ENCODE results near the gene CDC42BPG.
A peak's percentile ranks its signal among the peaks of the same experiment; 100 is the strongest.

Gene CDC42BPG

DNA sequence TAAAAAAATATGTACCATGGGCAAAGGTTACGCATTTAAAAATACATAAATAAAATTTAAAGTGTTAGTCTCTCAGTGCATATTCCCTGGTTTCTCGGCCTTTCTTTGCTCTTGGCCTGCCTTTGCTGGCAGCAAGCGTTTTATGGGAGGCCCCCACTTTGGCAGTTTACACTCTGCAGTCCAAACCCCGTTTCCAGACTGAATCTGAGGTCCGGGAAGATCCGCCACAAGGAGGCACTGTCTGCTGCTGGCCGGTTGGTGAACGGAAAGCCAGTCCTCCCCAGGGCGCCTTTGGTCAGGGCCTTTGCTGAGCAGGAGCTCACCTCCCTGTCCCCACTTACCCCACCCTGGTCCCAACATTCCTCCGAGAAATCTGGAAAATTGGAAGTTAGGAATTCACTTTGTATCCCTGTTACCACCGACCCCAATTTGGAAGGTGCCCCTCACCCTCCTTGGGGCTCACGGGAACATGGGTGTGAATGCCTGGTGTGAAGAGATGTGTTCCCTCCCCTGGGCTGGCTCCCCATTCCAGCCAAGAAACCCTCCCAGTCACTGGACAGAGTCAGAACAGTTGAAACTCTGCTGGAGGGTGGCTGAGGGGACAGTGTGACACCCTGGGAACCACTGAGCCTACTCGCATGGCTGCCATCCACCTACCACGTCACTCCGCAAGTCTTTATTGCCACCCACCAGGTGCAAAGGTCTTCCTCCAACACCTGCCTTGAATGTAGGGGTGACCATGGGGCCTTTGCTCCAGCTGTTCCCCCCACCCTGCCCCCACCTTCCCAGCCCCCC is 56.7 kb downstream of the CDC42BPG start:
- DNase-seq, result no peak

DNA sequence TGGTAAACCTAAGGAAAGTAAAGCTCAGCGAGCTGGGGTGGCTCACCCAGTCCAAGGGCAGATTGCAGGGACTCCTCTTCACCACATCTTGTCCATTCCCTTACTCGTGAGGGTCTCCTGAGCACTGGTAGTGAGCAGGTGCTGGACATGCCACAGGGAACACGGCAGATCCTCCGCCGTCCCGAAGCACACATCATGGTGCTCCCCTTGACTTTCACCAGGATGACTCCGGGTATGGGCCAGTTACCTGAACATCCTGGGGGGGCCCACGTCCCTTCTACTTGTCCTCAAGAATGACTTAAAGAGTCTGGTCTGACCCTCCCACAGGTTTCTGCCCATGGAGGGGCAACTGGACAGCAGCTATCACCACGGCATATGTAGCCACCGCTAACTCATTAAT is 58.1 kb downstream of the CDC42BPG start:
- DNase-seq, result no peak

DNA sequence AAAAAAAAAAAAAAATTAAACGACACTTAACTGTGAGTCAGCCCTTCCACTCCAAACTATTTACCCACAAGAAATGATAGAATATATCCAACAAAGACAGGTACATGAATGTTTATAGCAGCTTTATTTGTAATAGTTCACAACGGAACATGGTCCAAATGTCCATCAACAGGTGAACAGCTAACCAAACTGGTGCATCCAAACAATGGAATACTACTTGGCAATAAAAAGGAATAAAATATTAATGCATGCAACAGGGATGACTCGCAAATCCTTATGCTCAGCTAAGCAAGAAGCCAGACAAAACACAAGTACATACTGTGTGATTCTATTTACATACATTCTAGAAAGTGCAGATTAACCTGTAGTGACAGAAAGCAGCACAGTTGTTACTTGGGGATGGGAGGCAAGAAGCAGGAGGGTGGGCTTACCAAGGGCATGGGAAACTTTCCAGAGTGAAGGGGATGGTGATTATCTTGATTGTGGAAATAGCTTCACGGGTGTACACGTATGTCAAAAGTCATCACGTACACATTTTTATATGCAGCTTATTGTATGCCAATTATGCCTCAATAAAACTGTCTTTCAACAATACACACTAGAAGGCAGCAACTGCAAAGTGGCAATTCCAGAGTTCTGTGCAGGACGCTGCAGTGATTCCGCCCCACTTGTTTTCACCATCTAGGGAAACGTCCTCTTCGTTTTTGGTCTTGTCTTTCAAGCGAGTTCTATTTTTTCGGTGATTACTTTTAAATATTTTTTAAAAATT is 59.5 kb downstream of the CDC42BPG start:
- DNase-seq, result no peak

DNA sequence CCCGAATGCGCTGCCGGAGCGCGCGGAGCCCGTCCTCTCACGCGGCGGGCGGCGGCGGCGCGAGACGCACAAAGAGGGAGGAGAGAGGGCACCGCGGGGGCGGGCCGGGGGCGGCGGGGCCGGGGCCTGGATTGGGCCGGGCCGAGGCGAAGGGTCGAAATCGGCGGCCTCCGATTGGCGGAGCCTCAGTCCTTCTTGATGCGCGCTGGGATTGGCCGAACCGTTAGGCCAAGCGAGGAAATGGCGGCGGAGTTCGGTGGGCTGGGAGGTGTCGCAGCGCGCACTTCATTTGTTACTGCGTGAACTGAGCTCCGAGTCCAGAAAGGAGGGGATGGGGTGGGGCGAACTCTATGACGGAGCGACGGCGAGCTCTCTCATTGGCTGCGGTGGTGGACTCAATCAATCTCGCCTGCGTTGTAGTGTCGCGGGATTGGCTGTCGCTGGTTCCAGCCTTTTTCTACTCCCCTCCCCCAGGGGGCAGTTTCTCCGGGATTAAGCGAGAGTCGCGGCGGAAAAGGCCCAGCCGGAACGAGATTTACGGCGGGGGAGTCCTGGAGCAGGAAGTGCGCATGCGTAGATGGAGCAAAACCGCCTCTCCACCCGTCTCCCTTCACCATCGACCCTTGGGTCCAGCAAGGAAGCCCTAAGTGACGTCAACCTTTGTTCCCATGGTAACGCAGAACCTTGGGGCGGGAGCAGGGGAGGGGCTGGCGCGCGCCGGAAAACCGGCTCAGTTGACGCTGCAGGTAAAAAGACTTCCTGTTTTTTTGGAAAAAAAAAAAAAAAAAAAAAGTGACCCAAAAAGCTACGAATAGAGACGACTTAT is 65.8 kb downstream of the CDC42BPG start, which contains the start of gene SF1:
Gene SF1, minus strand, starts transcription at position 70 of the 826 bp plus-strand sequence. CDS start 150 bp downstream, outside the sequence.
- DNase-seq, result peak; percentile 100

DNA sequence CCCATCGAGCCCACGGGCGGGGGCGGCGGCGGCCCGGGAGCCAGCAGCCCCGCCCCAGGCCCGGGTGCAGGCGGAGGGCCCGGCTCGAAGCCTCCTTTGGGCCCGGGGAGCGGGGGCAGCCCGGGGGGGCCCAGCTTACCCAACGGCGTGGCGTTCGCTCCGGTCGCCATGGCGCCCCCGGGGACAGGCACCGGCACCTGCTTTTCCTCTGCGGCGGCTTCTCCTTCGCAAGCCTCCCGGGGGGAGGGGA is 66.3 kb downstream of the CDC42BPG start:
- DNase-seq, result no peak

DNA sequence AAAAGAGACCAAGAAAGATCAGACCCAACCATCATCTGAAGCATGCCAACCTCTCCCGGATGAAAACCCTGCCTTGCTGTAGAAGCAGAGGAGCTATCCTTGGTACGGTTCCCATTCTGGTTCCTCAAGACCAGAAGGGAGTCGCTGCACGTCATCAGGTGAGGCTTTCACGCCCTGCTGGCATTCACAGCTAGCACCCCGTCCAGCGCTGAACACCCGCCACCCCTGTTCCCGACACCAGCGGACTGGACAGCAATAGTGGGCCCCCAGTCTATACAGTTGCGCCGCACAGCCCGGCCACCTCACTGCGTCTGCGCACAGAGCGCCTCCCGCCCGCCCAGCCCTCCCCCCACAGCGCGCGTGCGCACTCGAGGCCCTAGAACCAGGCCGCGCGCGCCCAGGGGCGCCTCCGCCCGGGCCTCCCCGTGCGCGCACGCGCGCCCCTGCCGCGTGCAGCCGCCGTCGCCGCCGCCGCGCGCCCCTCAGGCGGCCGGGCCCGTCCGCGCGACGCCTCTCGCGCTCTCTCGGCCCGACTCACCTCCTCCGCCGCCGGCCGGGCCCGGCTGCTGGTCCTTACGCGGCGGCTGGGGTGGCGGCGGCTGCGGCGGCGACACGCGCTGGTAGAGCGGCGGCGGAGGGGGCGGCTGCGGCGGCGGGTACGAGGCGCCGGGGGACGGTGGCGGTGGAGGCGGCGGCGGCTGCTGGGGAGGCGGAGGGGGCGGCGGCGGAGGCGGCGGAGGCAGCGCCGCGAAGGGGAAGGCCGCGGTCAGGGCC is 66.8 kb downstream of the CDC42BPG start:
- DNase-seq, result peak; percentile 80

DNA sequence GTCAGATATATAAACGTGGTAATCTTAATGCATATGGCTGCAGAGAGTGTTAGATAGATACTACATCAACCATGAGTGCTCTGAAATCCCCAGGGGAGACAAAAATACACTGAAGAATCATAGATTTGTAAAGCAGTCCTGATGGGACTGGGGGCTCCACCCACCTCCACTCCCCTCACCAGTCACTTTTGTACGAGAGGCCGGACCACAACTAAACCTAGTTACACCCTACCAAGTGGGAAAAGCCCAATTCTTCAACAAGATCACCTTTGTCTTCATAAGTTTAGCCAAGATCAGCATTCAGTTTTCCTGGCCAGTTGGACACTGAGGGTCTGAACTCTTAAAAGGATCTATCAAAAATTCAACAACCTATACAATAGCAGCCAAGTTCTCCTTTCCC is 67.6 kb downstream of the CDC42BPG start:
- no peak for DNase-seq

DNA sequence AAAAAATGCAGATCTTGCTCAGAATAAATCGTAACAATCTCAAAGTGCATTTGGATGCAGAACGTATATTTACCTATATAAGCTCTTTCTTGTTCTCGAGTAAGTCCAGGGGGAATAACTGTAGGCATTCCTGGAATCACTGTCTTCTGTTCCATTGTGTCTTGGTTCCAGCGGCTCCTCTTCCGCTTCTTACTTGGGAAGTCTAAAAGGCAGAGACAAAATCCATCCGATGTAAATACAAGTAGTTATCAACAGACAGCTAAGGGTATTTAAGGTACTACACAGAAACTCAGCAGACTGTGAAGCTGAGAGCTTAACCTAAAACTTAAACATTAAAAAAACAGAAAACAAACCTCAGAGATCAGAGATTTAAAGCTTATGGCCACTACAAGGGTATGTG is 68.0 kb downstream of the CDC42BPG start:
- no peak for DNase-seq

DNA sequence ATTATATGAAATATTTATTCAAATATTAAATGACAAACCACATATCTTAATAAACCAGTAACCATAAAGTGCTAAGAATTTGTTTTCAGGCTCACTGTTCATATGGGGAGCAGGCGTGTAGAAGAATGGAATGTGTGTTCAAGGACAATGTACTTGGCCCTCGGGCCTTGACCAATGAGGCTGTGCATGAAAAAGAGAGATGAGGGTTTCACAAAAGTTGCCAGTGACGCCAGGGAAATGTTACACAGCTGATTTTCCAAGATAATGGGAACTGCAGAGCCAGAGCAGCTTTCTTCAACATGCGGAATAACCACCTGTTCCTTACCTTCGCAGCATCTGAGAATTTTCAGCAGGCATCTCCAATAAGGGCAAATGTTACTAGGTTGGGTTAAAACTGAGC is 70.3 kb downstream of the CDC42BPG start:
- no peak for DNase-seq

Measured in central memory CD4-positive, alpha-beta T cell (primary cell).